ENCODE data around the gene SETBP1. TPM values are rescaled to one million over a fixed set of nuclear protein-coding genes. Genes with fewer than 3 reads are reported as not detected.

Gene SETBP1
- total RNA-seq, 1 experiment from 2014 or later: 0.33 TPM

- DNase-seq (ENCODE audit: low spot score): no peak
Measured at GRCh38 chr18:45108754-45109153, 428.1 kb downstream of the SETBP1 start.

DNA sequence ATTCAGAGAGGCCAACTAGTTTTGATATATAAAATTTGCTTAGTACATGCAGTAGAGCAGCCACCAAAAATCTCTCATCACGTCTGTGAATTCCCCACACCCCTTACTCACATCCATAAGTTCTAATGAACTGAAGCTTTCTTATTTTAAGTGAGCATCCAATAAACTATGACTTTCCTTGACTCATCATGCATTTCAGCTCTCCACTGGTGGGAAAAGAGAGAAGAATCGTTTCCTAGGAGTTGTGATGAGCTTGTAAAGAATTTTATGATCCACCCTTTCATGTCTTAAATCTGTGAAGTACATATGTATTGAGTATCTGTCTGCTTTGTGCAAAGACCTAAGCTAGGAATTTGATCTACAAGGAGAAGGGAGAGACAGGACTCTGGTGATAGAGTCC lies 428.6 kb downstream of the SETBP1 start:
- no peak for DNase-seq (ENCODE audit: low spot score)

- no peak for DNase-seq (ENCODE audit: low spot score)
Measured at GRCh38 chr18:45109706-45110105, 429.0 kb downstream of the SETBP1 start.

- no peak for DNase-seq (ENCODE audit: low spot score)
Measured at GRCh38 chr18:45110577-45111501, 430.2 kb downstream of the SETBP1 start.

DNA sequence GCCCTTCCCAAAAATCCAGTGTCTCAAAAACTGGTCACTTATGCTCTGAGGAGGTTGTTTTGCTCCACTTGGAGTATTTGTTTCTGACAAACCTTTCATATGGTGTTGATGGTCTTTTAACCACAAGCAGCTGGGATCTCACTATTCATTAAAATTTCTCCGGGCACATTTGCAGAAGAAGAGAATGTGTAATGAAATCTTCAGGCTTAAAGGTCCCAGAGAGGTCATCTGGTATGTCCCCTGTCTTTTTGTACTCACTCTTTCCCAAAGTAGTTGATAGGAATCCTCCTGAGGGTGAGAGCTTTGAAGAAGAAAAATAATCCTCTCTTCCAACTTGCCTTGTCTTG lies 430.8 kb downstream of the SETBP1 start:
- no peak for DNase-seq (ENCODE audit: low spot score)

GRCh38 chr18:45112682-45113081 lies 432.0 kb downstream of the SETBP1 start:
- no peak for DNase-seq (ENCODE audit: low spot score)

- DNase-seq (ENCODE audit: low spot score): no peak
Measured at GRCh38 chr18:45116116-45116515, 435.4 kb downstream of the SETBP1 start.

Small RNAs within 50 kb of the gene (small RNA-seq; reads per million reads assigned to genes)
- gene MIR4319: not detected
